Measurements from ENCODE around the gene CCNC.

The CCNC gene

GRCh38 chr6:99568103-99568933 is at the start of gene CCNC:
Gene CCNC (minus strand): TSS chr6:99568660. CDS start chr6:99568527, 133 bp downstream.
- peak; percentile 93 for DNase-seq

GRCh38 chr6:99617131-99617530 is 48.7 kb upstream of the CCNC start:
- DNase-seq, result no peak

GRCh38 chr6:99614430-99615186 is 46.1 kb upstream of the CCNC start:
- no peak for DNase-seq

- no peak for DNase-seq
Measured at GRCh38 chr6:99613705-99614429, 45.4 kb upstream of the CCNC start.

- no peak for DNase-seq
Measured at GRCh38 chr6:99613409-99613704, 44.9 kb upstream of the CCNC start.

GRCh38 chr6:99612551-99613408 is 44.3 kb upstream of the CCNC start:
- DNase-seq, result no peak

GRCh38 chr6:99611148-99611547 is 42.7 kb upstream of the CCNC start:
- DNase-seq, result no peak

- DNase-seq, result no peak
Measured at GRCh38 chr6:99609905-99610489, 41.5 kb upstream of the CCNC start.

GRCh38 chr6:99608886-99609482 is 40.5 kb upstream of the CCNC start:
- DNase-seq, result no peak

- no peak for DNase-seq
Measured at GRCh38 chr6:99608059-99608885, 39.8 kb upstream of the CCNC start.

GRCh38 chr6:99607416-99608036 is 39.1 kb upstream of the CCNC start:
- no peak for DNase-seq

- DNase-seq, result no peak
Measured at GRCh38 chr6:99606656-99607415, 38.4 kb upstream of the CCNC start, which contains the start of gene PRDM13. Gene PRDM13 (plus strand): TSS chr6:99606833. CDS start chr6:99607035, 202 bp downstream.

GRCh38 chr6:99605911-99606655 is 37.6 kb upstream of the CCNC start:
- DNase-seq, result no peak

- no peak for DNase-seq
Measured at GRCh38 chr6:99605074-99605734, 36.7 kb upstream of the CCNC start.

- DNase-seq, result no peak
Measured at GRCh38 chr6:99604166-99605073, 36.0 kb upstream of the CCNC start.

- DNase-seq, result no peak
Measured at GRCh38 chr6:99603421-99604165, 35.1 kb upstream of the CCNC start.

All from CD4-positive, alpha-beta T cell treated with Interleukin-21 for 1 hour (primary cell).